Activated CD4-positive, alpha-beta memory T cell treated with anti-CD3 and anti-CD28 coated beads for 36 hours (primary cell): ENCODE data around the gene KRT4. TPM values are rescaled to one million over a fixed set of nuclear protein-coding genes. Genes with fewer than 3 reads are reported as not detected.

Experiments used
- CTCF ChIA-PET: fragments of 350-600 bp; sonication (Branson Sonifier 250); formaldehyde crosslinking; loops from one replicate; lab custom pipeline; 2021; ENCODE audit warnings: antibody characterized with exemption, inconsistent platforms; lab: Charles Lee
- POLR2A ChIA-PET: fragments of 350-600 bp; sonication (Branson Sonifier 250); formaldehyde crosslinking; loops from one replicate; lab custom pipeline; 2021; ENCODE audit warnings: antibody characterized with exemption; lab: Charles Lee
- DNase-seq: peaks from one replicate; pipeline ENCODE4 v3.0.0-alpha.2; 2020
- H3K27ac Mint-ChIP-seq: one replicate; pipeline ENCODE4 v1.8.0; 2021; ENCODE audit warnings: mixed read lengths
- H3K27me3 Mint-ChIP-seq: one replicate; pipeline ENCODE4 v1.8.0; 2021; ENCODE audit warnings: mixed read lengths
- H3K36me3 Mint-ChIP-seq: one replicate; pipeline ENCODE4 v1.8.0; 2021; ENCODE audit warnings: mixed read lengths
- H3K4me1 Mint-ChIP-seq: one replicate; pipeline ENCODE4 v1.8.0; 2021; ENCODE audit warnings: low read depth, mixed read lengths
- H3K4me3 Mint-ChIP-seq: one replicate; pipeline ENCODE4 v1.8.0; 2021; ENCODE audit warnings: mild to moderate bottlenecking, mixed read lengths
- H3K9me3 Mint-ChIP-seq: one replicate; pipeline ENCODE4 v1.8.0; 2021; ENCODE audit warnings: mixed read lengths
- intact Hi-C: fragments of 100-400 bp; cut with micrococcal nuclease; formaldehyde crosslinking; loops from one replicate; pipeline ENCODE4 v1.15.1; 2023
- total RNA-seq, 2 experiments: library from RNA; stranded (reverse); gene quantifications; one replicate each; pipeline ENCODE4 v1.2.3, GENCODE V29; 2021

KRT4 gene
- total RNA-seq, 2 experiments from 2014 or later = not detected

DNA sequence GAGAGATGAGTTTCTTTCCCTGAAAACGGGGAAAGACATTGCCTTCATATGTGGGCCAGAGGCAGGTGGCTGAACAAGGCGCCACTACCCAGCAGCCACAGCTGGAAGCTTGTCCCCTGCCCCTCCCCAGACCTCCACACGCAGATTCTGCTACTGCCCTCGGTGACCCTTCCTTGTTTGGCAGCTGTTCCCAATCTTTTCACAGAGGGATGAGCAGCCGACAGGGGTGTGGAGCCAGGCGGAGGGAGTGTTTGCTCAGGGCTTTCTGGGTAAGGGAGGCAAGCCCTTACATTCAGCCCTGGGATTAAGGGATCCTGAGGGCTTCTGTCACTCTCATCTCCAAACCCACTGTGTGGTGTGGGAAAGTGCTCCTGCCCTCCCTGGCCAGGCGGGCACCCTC is 4.5 kb upstream of the KRT4 start:
- Mint-ChIP-seq H3K9me3 (no peaks in the 10 kb centered on the region), H3K27ac (no peak overlapping the region), H3K4me3 (no peak overlapping the region), H3K27me3 (peaks cover 2% of the 10 kb centered on the region), H3K36me3 (no peaks in the 10 kb centered on the region), H3K4me1 (no peaks in the 10 kb centered on the region)
- intact Hi-C loops = no loop called here
- no peak for DNase-seq
- POLR2A ChIA-PET = no interaction called here
- CTCF ChIA-PET = no interaction called here

DNA sequence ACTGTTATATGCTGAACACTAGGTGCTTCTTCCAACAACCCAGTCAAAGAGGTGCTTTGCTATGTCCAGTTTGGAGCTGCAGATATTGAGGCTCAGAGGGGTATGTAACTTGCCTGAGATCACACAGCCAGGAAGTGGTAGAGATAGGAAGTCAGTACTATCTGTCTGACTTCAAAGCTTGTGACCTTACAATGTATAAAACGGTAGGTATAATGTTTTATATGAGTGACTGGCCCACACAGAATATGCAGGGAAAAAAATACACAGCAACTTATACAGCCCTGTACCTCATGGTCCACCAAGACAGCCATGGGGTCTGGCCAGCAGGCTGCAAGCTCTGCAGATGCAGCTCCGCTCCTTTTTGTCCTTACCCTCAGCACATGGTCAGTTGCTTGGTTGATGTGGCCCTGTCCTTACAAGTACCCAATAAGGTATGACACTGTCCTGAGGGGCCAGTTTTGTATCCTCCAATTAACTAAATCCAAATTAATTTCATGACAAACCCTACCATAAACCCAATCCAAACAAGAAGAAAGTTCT is 3.9 kb upstream of the KRT4 start:
- ChIA-PET POLR2A (no interaction called here), CTCF (interaction anchor here (0.6 kb wide), 1 partner anchor 988 kb away, joined by 5 read pairs; no protein-coding TSS in a partner anchor)
- no peaks in the 10 kb centered on the region for H3K4me1 Mint-ChIP-seq
- no peak for DNase-seq
- peaks cover 2% of the 10 kb centered on the region for H3K27me3 Mint-ChIP-seq
- H3K9me3 Mint-ChIP-seq = no peaks in the 10 kb centered on the region
- no peak overlapping the region for H3K4me3 Mint-ChIP-seq
- H3K36me3 Mint-ChIP-seq = no peaks in the 10 kb centered on the region
- intact Hi-C loops = no loop called here
- H3K27ac Mint-ChIP-seq = no peak overlapping the region

DNA sequence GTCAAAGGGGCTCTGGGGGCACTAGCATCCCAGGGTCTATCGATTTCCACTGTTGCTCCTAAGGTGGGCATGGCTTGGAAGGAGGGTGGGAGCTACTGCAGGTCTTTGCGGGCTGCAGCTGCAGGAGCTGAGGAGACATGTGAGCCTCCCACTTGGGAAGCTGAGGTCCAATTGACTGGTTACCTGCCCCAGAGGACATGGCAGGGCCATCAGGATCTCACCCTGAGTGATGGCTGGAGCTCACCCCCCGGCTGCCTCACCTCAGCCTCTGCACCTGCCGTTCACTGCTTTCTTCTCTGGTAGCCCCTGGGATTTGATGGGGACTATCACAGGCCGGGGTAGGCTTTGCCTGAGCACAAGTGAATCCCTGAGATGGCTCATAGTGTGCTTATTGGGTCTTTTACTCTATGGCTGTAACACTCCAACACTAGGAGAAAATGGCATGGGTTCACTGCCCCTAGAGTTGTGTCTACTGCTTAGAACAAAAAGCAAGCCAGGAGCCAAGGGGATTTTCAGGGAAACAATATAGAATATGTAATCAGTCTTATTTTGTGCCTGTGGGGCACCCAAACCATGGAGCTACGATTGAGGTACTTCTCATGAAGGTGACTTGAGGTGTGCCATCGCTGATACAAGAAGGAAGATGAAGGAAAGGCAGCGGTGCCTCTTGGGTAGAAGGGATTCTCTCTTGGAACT is 3.2 kb upstream of the KRT4 start:
- ChIA-PET CTCF (interaction anchor here (0.6 kb wide), 1 partner anchor 987 kb away, joined by 5 read pairs; no protein-coding TSS in a partner anchor), POLR2A (no interaction called here)
- DNase-seq = no peak
- Mint-ChIP-seq H3K27me3 (peaks cover 2% of the 10 kb centered on the region), H3K27ac (no peak overlapping the region), H3K36me3 (no peaks in the 10 kb centered on the region), H3K4me1 (no peaks in the 10 kb centered on the region), H3K4me3 (no peak overlapping the region), H3K9me3 (no peaks in the 10 kb centered on the region)
- intact Hi-C loops = no loop called here

DNA sequence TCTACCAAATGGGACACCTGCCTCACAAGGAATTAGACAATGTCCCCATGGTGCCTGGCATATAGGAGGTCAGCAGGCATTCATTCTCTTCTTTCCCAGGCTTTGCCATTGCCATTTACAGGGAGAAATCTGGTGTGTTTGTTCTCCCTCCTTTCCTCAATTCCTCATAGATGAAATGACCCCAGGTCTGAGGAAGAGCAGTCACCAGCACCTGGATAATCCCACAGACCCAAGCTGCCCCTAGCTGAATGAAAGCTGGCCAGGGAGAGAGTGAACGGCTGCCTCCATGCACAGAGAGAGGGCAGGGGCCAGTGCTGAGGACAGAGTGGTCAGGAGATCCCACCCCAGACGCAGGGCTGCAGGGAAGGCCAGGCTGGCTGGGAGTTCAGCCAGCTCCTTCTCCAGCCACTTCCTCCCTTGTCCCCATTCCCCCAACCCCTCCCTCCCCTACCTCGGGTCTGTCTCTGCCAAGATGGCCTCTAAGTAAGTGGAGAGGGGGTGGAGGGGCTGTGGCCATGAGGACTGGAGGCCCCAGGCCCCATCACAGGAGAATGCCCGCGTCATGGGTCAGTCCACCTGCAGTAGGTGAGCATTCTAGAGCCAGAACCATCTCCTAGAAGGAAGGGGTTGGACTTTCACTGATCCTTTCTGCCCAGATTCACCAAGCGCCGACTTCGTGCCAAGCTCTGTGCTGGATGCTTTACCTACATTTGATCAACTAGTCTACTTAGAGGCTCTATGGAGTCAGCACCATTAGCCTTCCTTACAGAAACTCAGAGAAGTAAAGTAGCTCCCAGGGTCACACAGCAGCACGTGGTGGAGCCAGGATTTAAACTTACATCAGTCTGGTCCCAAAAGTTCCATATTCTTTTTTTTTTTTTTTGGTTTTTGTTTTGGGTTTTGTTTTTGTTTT is 2.0 kb upstream of the KRT4 start:
- Mint-ChIP-seq H3K36me3 (no peaks in the 10 kb centered on the region), H3K4me1 (no peaks in the 10 kb centered on the region), H3K9me3 (no peaks in the 10 kb centered on the region), H3K27ac (no peak overlapping the region), H3K4me3 (no peak overlapping the region), H3K27me3 (peaks cover 2% of the 10 kb centered on the region)
- POLR2A ChIA-PET = no interaction called here
- intact Hi-C loops = no loop called here
- no peak for DNase-seq
- CTCF ChIA-PET = no interaction called here

DNA sequence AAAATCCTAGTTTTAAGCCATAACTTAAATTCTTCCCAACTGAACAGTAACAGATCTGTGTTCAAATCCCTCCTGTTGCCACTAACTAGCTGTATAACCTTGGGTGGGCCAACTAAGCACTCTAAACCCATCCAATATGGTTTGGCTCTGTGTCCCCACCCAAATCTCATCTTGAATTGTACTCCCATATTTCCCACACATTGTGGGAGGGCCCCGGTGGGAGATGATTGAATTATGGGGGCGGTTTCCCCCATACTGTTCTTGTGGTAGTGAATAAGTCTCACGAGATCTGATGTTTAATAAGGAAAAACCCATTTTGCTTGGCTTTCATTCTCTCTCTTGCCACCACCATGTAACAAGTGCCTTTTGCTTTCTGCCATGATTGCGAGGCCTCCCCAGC is 1.2 kb upstream of the KRT4 start:
- no peak for DNase-seq
- Mint-ChIP-seq H3K36me3 (no peaks in the 10 kb centered on the region), H3K27ac (no peak overlapping the region), H3K27me3 (peaks cover 2% of the 10 kb centered on the region), H3K4me3 (no peak overlapping the region), H3K9me3 (no peaks in the 10 kb centered on the region), H3K4me1 (no peaks in the 10 kb centered on the region)
- intact Hi-C loops = no loop called here
- CTCF ChIA-PET = no interaction called here
- POLR2A ChIA-PET = no interaction called here

DNA sequence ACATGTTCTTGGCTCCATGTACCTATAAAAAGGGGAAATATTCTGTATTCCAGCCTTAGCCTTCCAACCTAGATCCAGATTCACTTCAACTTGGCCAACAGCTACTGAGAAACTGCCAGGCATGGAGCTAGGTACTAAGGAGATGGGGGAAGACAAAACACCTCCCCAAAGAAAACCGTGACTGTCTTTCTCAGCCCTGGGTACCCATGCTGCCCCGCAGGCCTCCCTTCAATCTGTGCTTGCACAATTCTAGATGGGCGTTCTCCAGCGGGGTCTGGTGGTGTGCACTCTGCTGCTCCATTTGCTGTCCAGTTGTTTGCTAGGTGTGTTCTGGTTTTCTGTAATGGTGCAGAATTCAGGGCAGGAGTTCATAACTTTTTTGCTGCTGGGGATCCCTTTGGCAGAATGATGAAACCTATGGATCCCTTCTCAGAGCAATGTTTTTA is 817 bp upstream of the KRT4 start:
- no peaks in the 10 kb centered on the region for H3K36me3 Mint-ChIP-seq
- H3K27ac Mint-ChIP-seq = no peak overlapping the region
- ChIA-PET POLR2A (no interaction called here), CTCF (interaction anchor here (1.6 kb wide), 1 partner anchor 70 kb away, joined by 3 read pairs; no protein-coding TSS in a partner anchor)
- H3K27me3 Mint-ChIP-seq = peaks cover 3% of the 10 kb centered on the region
- intact Hi-C loops = no loop called here
- no peak for DNase-seq
- H3K4me1 Mint-ChIP-seq = no peaks in the 10 kb centered on the region
- no peak overlapping the region for H3K4me3 Mint-ChIP-seq
- no peaks in the 10 kb centered on the region for H3K9me3 Mint-ChIP-seq

- no peaks in the 10 kb centered on the region for H3K9me3 Mint-ChIP-seq
- no peaks in the 10 kb centered on the region for H3K4me1 Mint-ChIP-seq
- no peaks in the 10 kb centered on the region for H3K36me3 Mint-ChIP-seq
- no peak overlapping the region for H3K27ac Mint-ChIP-seq
- no peak for DNase-seq
- intact Hi-C loops = no loop called here
- ChIA-PET CTCF (interaction anchor here (1.6 kb wide), 1 partner anchor 72 kb away, joined by 3 read pairs; no protein-coding TSS in a partner anchor), POLR2A (no interaction called here)
- no peak overlapping the region for H3K4me3 Mint-ChIP-seq
- H3K27me3 Mint-ChIP-seq = peaks cover 2% of the 10 kb centered on the region
Observed at GRCh38 chr12:52813203-52813819, 605 bp downstream of the KRT4 start.

GRCh38 chr12:52812749-52813148 is 1.2 kb downstream of the KRT4 start:
- peaks cover 3% of the 10 kb centered on the region for H3K27me3 Mint-ChIP-seq
- H3K4me1 Mint-ChIP-seq = no peaks in the 10 kb centered on the region
- H3K9me3 Mint-ChIP-seq = no peaks in the 10 kb centered on the region
- CTCF ChIA-PET = interaction anchor here (1.1 kb wide), 1 partner anchor 534 kb away, joined by 3 read pairs; no protein-coding TSS in a partner anchor
- intact Hi-C loops = no loop called here
- H3K4me3 Mint-ChIP-seq = no peak overlapping the region
- no peak for DNase-seq
- POLR2A ChIA-PET = no interaction called here
- no peak overlapping the region for H3K27ac Mint-ChIP-seq
- no peaks in the 10 kb centered on the region for H3K36me3 Mint-ChIP-seq

DNA sequence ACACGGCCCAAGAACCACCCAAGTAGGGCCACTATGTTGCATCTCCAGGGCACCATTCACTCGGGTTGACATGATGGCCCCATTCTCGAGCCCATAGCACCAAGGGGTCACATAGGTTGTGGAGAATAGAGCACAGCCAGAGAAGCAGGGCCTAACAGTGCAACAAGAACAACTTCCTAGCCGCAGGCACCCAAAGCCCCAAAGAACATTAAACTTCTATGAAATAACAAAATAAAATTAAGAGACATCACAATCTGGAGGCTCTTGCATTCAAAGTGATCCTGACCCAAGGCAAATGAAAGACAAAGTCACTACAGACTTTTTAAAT is 1.9 kb downstream of the KRT4 start:
- Mint-ChIP-seq H3K4me1 (no peaks in the 10 kb centered on the region), H3K4me3 (no peak overlapping the region), H3K27me3 (peaks cover 4% of the 10 kb centered on the region), H3K36me3 (no peaks in the 10 kb centered on the region), H3K27ac (no peak overlapping the region), H3K9me3 (no peaks in the 10 kb centered on the region)
- CTCF ChIA-PET = interaction anchor here (1.1 kb wide), 1 partner anchor 533 kb away, joined by 3 read pairs; no protein-coding TSS in a partner anchor
- POLR2A ChIA-PET = no interaction called here
- intact Hi-C loops = no loop called here
- DNase-seq = no peak

- H3K4me1 Mint-ChIP-seq = no peaks in the 10 kb centered on the region
- ChIA-PET POLR2A (no interaction called here), CTCF (interaction anchor here (0.6 to 1.1 kb wide), 2 partner anchors 59 to 532 kb away, joined by 3 read pairs; no protein-coding TSS in a partner anchor)
- intact Hi-C loops = no loop called here
- peaks cover 4% of the 10 kb centered on the region for H3K27me3 Mint-ChIP-seq
- no peaks in the 10 kb centered on the region for H3K9me3 Mint-ChIP-seq
- H3K27ac Mint-ChIP-seq = no peak overlapping the region
- H3K4me3 Mint-ChIP-seq = no peak overlapping the region
- no peaks in the 10 kb centered on the region for H3K36me3 Mint-ChIP-seq
- DNase-seq = no peak
Observed at GRCh38 chr12:52811191-52812072, 2.5 kb downstream of the KRT4 start.

DNA sequence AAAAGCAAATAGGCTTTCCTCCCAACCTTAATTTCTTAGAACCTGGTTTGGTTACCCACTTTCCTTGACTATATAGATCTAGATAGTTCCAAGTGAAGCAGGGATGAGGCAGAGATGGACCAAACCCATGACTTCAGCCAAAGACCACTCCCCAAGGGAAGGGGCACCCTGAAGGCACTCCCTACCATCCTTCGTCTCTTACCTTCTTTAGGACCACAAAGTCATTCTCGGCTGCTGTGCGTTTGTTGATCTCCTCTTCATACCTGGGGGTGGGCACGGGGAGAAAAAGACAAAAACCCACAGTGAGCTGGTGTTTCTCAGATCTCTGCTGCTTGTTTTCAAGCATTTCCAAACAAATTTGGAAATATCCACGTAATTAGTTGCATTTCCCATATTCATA is 3.4 kb downstream of the KRT4 start:
- Mint-ChIP-seq H3K4me1 (no peaks in the 10 kb centered on the region), H3K9me3 (no peaks in the 10 kb centered on the region), H3K4me3 (no peak overlapping the region), H3K36me3 (no peaks in the 10 kb centered on the region), H3K27me3 (peaks cover 4% of the 10 kb centered on the region), H3K27ac (no peak overlapping the region)
- POLR2A ChIA-PET = no interaction called here
- DNase-seq = no peak
- intact Hi-C loops = no loop called here
- CTCF ChIA-PET = interaction anchor here (0.6 to 1.1 kb wide), 2 partner anchors 60 to 69 kb away, joined by 3 read pairs; no protein-coding TSS in a partner anchor
